PFSK-1 (cell line): ENCODE results near the gene GFRA1.

ENCODE experiments used
- POLR2AphosphoS5 ChIP-seq: IDR thresholded peaks from 2 replicates; pipeline ENCODE4 v1.6.1; 2012; ENCODE audit warnings: low read depth, mild to moderate bottlenecking, control low read depth, low read length, moderate library complexity
- SIN3A ChIP-seq: IDR thresholded peaks from 2 replicates; pipeline ENCODE4 v1.6.1; 2012; ENCODE audit warnings: mild to moderate bottlenecking, low read length, moderate library complexity, borderline replicate concordance; ENCODE audit not compliant: insufficient read depth
- TAF1 ChIP-seq: IDR thresholded peaks from 2 replicates; pipeline ENCODE4 v1.6.1; 2012; ENCODE audit warnings: low read length, control low read depth, borderline replicate concordance; ENCODE audit not compliant: insufficient read depth
- TF ChIP-seq, protein P1 (sequence below), 2 experiments: IDR thresholded peaks; 2 replicates each; pipeline versions ENCODE4 v1.6.1 to v1.8.0; 2011 to 2012; ENCODE audit warnings: low read depth in 2 of 2, low read length in 2 of 2, control low read depth in 1 of 2, inconsistent platforms in 1 of 2, mild to moderate bottlenecking in 1 of 2, moderate library complexity in 1 of 2; ENCODE audit not compliant: insufficient read depth in 1 of 2

GRCh38 chr10:116237260-116237659 is 35.7 kb downstream of the GFRA1 start:
- TF ChIP-seq TAF1 (no peak), POLR2AphosphoS5 (no peak), SIN3A (no peak)
- TF ChIP-seq, protein P1, sequence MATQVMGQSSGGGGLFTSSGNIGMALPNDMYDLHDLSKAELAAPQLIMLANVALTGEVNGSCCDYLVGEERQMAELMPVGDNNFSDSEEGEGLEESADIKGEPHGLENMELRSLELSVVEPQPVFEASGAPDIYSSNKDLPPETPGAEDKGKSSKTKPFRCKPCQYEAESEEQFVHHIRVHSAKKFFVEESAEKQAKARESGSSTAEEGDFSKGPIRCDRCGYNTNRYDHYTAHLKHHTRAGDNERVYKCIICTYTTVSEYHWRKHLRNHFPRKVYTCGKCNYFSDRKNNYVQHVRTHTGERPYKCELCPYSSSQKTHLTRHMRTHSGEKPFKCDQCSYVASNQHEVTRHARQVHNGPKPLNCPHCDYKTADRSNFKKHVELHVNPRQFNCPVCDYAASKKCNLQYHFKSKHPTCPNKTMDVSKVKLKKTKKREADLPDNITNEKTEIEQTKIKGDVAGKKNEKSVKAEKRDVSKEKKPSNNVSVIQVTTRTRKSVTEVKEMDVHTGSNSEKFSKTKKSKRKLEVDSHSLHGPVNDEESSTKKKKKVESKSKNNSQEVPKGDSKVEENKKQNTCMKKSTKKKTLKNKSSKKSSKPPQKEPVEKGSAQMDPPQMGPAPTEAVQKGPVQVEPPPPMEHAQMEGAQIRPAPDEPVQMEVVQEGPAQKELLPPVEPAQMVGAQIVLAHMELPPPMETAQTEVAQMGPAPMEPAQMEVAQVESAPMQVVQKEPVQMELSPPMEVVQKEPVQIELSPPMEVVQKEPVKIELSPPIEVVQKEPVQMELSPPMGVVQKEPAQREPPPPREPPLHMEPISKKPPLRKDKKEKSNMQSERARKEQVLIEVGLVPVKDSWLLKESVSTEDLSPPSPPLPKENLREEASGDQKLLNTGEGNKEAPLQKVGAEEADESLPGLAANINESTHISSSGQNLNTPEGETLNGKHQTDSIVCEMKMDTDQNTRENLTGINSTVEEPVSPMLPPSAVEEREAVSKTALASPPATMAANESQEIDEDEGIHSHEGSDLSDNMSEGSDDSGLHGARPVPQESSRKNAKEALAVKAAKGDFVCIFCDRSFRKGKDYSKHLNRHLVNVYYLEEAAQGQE (IDR thresholded peaks at IDR 0.05; ENCODE audit: insufficient read depth in 1 of 2, low read depth in 2 of 2, low read length in 2 of 2) = no peak
